ENCODE results near the gene ADAMTS14.

ADAMTS14 gene

DNA sequence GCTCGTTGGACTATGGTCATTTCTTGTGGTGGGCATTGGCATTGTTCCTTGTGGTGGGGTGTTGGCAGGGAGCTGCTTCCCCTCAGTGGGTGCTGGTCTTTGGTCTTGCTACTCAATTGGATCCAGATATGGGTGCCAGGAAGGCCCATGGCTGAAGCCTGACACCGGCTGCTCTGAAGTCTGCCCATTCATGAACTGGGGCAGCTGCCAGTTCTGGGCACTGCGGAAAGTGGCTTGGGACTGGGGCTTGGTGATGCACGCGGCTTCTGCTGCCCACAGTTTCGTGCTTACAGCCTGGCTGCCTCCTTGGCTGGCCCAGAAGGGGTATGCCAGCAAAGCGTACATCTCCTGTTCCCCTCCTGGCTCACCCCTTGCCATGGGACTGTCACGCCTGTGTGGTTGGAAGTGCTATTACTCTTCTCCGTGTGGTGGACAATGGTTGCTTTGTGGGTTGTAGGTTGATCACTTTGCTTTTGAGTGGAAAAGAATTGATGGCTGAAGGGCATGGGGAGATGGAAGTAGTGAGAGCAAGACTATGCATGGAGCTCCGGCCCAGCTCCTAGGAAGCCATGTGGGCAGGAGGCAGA lies 54.7 kb downstream of the ADAMTS14 start:
- Histone ChIP-seq H3K9me3 (no peaks in the 10 kb centered on the region), H3K36me3 (replicated peaks) (no peaks in the 10 kb centered on the region), H3K4me1 (no peaks in the 10 kb centered on the region), H3K27me3 (ENCODE audit: low read depth) (no peaks in the 10 kb centered on the region), H3K4me3 (no peak overlapping the region)
- in situ Hi-C loops (cut with MboI; ENCODE audit: low sequenced_read_pairs), result no loop called here
- DNase-seq (ENCODE audit: low spot score in 2 of 2), result no peak

DNA sequence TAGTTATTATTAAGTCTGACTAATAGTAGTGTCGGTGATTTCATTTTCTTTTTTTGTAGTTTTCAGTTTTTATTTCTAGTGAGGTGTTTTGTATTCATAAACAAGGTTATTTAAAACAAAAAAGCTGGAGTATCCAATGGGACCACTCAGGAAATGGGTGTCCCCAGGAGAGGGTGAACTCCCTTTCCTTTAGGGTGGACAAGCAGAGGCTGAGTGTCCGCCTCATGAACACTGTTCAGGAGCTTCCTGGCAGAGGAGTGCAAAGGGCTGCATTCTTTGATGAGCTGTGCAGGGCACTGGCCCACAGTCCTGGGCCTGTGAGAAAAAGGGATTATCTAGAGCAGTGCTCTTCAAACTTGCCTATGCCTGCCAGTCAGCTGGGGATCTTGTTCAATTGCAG lies 56.0 kb downstream of the ADAMTS14 start:
- Histone ChIP-seq H3K36me3 (replicated peaks) (no peaks in the 10 kb centered on the region), H3K4me1 (no peaks in the 10 kb centered on the region), H3K4me3 (no peak overlapping the region), H3K9me3 (no peaks in the 10 kb centered on the region), H3K27me3 (ENCODE audit: low read depth) (no peaks in the 10 kb centered on the region)
- in situ Hi-C loops (cut with MboI; ENCODE audit: low sequenced_read_pairs), result no loop called here
- no peak for DNase-seq (ENCODE audit: low spot score in 2 of 2)

DNA sequence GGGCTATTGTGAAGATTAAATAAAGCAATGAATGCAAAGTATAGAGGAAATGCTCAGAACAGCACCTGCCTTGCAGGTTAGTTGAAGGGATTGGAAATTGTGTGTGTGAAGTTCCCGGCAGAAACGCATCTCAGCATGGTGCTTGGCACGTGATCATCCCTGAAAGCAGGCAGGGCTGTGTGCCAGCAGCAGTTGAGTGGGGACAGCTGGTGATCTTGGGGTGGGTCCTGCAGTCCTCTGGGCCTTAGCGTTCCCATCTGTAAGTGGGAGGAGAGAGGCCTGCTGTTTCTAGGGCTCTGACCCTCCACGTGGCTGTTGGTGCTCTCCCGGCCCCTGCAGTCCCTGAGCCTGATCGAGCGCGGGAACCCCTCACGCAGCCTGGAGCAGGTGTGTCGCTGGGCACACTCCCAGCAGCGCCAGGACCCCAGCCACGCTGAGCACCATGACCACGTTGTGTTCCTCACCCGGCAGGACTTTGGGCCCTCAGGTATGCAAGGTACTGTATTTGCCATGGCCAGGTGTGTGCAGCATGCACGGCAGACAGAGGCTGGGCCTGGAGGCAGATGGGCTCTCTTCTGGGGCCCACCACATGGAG lies 57.6 kb downstream of the ADAMTS14 start:
- no peak for DNase-seq (ENCODE audit: low spot score in 2 of 2)
- Histone ChIP-seq H3K4me1 (no peaks in the 10 kb centered on the region), H3K9me3 (no peaks in the 10 kb centered on the region), H3K36me3 (replicated peaks) (no peaks in the 10 kb centered on the region), H3K4me3 (no peak overlapping the region), H3K27me3 (ENCODE audit: low read depth) (no peaks in the 10 kb centered on the region)
- in situ Hi-C loops (cut with MboI; ENCODE audit: low sequenced_read_pairs), result no loop called here

DNA sequence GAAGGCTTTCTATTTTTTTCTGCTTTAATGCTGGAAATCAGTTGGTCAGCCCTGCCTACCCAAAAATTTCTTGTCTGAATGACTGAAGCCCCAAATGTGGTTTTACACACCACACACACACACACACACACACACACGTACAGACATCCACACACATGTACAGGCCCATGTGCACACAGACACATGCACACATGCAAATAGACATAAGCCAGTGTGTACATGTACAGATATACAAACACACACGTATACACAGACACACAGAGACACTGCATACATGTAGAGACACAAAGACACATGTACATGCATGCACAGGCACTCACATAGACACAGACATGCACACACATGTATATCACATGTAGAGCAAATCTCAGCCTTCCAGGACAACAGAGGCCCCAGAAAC lies 58.6 kb downstream of the ADAMTS14 start:
- no peaks in the 10 kb centered on the region for H3K4me1 ChIP-seq
- H3K27me3 ChIP-seq (ENCODE audit: low read depth), result no peaks in the 10 kb centered on the region
- DNase-seq (ENCODE audit: low spot score in 2 of 2), result no peak
- H3K9me3 ChIP-seq, result no peaks in the 10 kb centered on the region
- in situ Hi-C loops (cut with MboI; ENCODE audit: low sequenced_read_pairs), result no loop called here
- H3K36me3 ChIP-seq (replicated peaks), result no peaks in the 10 kb centered on the region
- H3K4me3 ChIP-seq, result no peak overlapping the region

DNA sequence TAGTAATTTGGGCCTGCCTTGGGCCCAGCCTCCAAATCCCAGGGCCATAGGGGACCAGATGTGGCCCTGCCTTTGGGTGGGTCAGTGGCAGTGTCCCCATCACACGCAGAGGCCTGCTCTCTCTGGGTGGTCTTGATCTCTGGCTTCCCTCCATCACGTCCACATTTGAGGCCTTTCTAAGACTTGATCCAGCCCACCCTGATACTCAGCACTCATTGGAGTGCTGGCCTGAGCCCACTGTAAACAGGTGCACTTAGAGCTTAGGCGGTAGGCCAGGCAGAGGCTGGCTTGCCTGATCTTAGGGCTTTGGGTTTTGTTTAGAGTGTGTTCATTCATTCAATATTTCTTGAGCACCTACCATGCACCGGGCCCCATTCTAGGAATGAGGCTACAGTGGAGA lies 60.3 kb downstream of the ADAMTS14 start:
- Histone ChIP-seq H3K9me3 (no peaks in the 10 kb centered on the region), H3K27me3 (ENCODE audit: low read depth) (no peaks in the 10 kb centered on the region), H3K4me3 (no peak overlapping the region), H3K4me1 (no peaks in the 10 kb centered on the region), H3K36me3 (replicated peaks) (no peaks in the 10 kb centered on the region)
- DNase-seq (ENCODE audit: low spot score in 2 of 2), result no peak
- in situ Hi-C loops (cut with MboI; ENCODE audit: low sequenced_read_pairs), result no loop called here

DNA sequence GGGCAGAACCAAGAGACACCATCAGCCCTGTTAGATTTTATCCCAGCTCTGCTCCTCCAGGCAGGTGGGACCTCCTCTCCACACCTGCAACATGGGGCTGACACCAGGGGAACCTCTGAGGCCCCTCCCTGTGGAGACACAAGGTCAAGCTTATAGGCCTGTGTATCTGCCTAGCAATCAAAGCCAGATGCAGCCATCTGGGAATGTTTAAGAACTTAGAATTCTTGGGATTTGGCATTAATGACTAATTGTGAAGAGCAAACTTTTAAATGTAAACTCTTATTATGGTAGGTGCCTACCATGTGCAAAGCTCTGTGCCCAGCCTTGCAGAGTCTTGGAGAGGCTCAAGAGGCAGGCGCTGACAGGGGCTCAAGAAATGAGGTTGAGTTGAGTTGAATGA lies 60.7 kb downstream of the ADAMTS14 start:
- in situ Hi-C loops (cut with MboI; ENCODE audit: low sequenced_read_pairs), result no loop called here
- no peaks in the 10 kb centered on the region for H3K27me3 ChIP-seq (ENCODE audit: low read depth)
- no peak for DNase-seq (ENCODE audit: low spot score in 2 of 2)
- H3K4me1 ChIP-seq, result no peaks in the 10 kb centered on the region
- no peaks in the 10 kb centered on the region for H3K36me3 ChIP-seq (replicated peaks)
- H3K9me3 ChIP-seq, result no peaks in the 10 kb centered on the region
- H3K4me3 ChIP-seq, result no peak overlapping the region

DNA sequence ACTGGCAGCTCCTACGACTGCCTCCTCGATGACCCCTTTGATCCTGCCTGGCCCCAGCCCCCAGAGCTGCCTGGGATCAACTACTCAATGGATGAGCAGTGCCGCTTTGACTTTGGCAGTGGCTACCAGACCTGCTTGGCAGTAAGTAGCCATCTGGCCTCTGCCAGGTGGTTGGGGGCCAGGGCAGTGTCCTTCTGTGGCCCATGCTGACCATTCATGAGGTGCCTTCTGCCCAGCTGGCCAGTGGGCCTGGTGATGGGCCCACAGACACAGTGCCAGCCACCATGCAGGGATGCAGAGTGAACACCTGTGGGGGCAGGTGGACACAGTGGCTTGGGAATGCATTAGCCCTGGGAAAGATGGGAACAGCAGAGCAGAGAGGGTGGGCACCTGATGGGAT lies 62.9 kb downstream of the ADAMTS14 start:
- Histone ChIP-seq H3K4me3 (no peak overlapping the region), H3K27me3 (ENCODE audit: low read depth) (no peaks in the 10 kb centered on the region), H3K36me3 (replicated peaks) (no peaks in the 10 kb centered on the region), H3K4me1 (no peaks in the 10 kb centered on the region), H3K9me3 (no peaks in the 10 kb centered on the region)
- no peak for DNase-seq (ENCODE audit: low spot score in 2 of 2)
- in situ Hi-C loops (cut with MboI; ENCODE audit: low sequenced_read_pairs), result no loop called here

DNA sequence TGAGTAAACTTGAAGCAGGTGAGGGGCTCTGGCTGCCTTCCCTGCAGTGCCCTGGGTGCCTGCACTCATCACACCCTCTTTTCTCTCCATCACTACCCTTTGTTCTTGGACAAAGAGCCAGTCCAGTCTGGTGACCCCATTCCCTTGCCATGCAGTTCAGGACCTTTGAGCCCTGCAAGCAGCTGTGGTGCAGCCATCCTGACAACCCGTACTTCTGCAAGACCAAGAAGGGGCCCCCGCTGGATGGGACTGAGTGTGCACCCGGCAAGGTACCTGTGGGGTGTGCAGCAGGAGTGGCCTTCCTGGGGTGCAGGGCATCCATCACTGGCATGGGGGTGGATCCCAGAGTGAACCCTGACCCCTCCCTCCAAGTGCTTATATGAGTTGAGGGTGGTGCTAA lies 64.2 kb downstream of the ADAMTS14 start:
- Histone ChIP-seq H3K4me1 (no peaks in the 10 kb centered on the region), H3K27me3 (ENCODE audit: low read depth) (no peaks in the 10 kb centered on the region), H3K4me3 (no peak overlapping the region), H3K9me3 (no peaks in the 10 kb centered on the region), H3K36me3 (replicated peaks) (no peaks in the 10 kb centered on the region)
- in situ Hi-C loops (cut with MboI; ENCODE audit: low sequenced_read_pairs), result no loop called here
- no peak for DNase-seq (ENCODE audit: low spot score in 2 of 2)

DNA sequence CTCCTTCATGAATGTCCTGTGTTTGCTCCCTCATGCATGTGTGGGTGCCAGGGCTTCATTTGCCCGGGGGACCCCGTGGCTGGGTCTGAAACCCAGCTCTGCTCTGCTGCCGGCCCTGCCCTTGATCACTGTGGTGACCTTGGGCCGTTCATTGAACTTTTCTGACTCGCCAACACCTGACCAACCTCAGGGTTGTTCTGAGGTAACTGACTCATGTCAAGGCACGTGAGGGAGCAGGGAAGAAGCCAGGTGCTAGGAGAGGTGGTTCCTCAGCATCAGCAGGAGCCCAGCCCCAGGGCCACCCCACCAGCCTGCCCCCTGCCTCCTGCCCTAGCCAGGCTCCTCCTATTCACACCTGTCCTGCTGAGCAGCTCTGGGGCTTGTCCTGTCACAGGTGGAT lies 64.9 kb downstream of the ADAMTS14 start:
- H3K4me1 ChIP-seq, result no peaks in the 10 kb centered on the region
- H3K9me3 ChIP-seq, result no peaks in the 10 kb centered on the region
- H3K36me3 ChIP-seq (replicated peaks), result no peaks in the 10 kb centered on the region
- no peak overlapping the region for H3K4me3 ChIP-seq
- no peak for DNase-seq (ENCODE audit: low spot score in 2 of 2)
- H3K27me3 ChIP-seq (ENCODE audit: low read depth), result no peaks in the 10 kb centered on the region
- in situ Hi-C loops (cut with MboI; ENCODE audit: low sequenced_read_pairs), result no loop called here

DNA sequence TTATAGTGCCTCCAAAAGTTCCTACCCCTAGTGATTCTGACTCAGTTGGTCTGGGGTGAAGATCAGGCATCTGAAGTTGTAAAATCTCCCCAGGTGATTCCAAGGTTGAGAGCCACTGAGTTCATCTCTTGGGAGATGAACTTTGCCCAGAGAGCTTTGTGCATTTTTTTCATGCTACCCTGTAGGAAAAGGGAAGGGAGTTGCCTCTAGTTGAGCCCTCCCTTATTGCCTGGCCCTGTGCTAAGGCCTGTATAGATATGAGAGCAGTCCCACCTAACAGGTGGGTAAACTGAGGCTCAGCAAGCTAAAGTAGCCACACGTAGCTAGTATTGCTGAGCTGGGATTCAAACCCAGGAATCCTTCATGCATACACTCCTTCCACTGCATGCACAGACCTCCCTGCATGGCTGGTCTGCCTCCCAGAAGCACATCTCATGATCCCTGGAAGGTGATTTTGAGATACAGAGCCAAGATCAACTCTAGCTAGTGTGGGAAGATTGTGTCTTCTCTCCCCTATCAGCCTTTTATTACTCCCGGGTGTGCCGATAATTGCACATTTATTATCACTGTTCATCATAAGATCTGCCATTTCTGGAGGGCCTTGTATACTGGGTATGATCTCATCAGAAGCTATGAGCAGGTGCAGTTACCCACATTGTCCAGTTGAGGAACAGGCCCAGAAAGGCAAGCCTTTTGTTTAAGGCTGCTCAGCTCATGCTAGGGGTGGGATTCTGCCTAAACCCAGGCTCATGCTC lies 65.9 kb downstream of the ADAMTS14 start:
- H3K27me3 ChIP-seq (ENCODE audit: low read depth), result no peaks in the 10 kb centered on the region
- no peak overlapping the region for H3K4me3 ChIP-seq
- in situ Hi-C loops (cut with MboI; ENCODE audit: low sequenced_read_pairs), result no loop called here
- DNase-seq (ENCODE audit: low spot score in 2 of 2), result no peak
- H3K36me3 ChIP-seq (replicated peaks), result no peaks in the 10 kb centered on the region
- H3K4me1 ChIP-seq, result no peaks in the 10 kb centered on the region
- H3K9me3 ChIP-seq, result no peaks in the 10 kb centered on the region

DNA sequence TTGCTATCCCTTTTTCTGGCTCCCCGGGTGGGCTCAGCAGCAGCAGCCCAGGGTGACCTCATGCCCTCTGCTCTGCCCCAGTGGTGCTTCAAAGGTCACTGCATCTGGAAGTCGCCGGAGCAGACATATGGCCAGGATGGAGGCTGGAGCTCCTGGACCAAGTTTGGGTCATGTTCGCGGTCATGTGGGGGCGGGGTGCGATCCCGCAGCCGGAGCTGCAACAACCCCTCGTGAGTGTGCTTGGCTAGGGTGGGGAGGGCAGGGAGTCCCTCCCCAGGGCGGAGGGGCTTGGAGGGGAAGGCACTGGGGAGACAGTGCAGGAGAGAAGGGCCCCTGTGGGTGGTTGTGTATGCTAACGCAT lies 66.4 kb downstream of the ADAMTS14 start:
- Histone ChIP-seq H3K4me3 (no peak overlapping the region), H3K9me3 (no peaks in the 10 kb centered on the region), H3K27me3 (ENCODE audit: low read depth) (no peaks in the 10 kb centered on the region), H3K36me3 (replicated peaks) (no peaks in the 10 kb centered on the region), H3K4me1 (no peaks in the 10 kb centered on the region)
- in situ Hi-C loops (cut with MboI; ENCODE audit: low sequenced_read_pairs), result no loop called here
- DNase-seq (ENCODE audit: low spot score in 2 of 2), result no peak

DNA sequence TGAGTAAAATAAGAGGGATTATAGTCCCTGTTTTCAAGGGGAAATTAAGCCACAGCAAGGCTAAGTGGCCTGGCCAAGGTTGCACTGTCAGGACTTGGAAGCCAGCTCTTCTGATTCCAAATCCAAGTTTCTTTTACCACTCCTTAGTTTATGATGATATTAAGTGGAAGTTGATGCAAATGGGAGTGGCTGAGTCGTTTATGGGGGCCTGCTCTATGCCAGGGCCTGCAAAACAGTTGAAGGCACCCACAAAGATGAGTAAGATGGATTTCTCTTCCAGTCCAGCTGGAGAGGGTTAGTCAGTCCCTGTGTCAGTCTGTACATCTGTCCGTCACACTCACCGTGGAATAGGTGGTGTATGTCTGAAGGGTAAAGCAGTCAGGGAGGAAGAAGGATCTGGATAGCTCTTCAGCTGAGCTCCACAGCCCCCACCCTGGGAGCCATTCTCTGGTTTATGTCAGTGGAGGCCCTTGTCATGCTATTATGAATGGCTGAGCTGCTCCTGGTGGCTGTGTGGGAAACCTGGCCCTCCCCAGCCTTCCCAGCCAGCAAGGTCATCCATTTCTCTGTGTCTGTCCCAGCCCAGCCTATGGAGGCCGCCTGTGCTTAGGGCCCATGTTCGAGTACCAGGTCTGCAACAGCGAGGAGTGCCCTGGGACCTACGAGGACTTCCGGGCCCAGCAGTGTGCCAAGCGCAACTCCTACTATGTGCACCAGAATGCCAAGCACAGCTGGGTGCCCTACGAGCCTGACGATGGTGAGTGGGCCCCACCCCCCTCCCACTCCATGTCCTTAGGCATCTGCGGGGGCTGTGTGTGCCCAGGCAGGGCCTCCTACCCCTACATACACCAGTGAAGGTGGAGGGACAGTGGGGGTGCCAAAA lies 68.3 kb downstream of the ADAMTS14 start:
- Histone ChIP-seq H3K36me3 (replicated peaks) (no peaks in the 10 kb centered on the region), H3K27me3 (ENCODE audit: low read depth) (no peaks in the 10 kb centered on the region), H3K9me3 (no peaks in the 10 kb centered on the region), H3K4me1 (no peaks in the 10 kb centered on the region), H3K4me3 (no peak overlapping the region)
- in situ Hi-C loops (cut with MboI; ENCODE audit: low sequenced_read_pairs), result no loop called here
- no peak for DNase-seq (ENCODE audit: low spot score in 2 of 2)

DNA sequence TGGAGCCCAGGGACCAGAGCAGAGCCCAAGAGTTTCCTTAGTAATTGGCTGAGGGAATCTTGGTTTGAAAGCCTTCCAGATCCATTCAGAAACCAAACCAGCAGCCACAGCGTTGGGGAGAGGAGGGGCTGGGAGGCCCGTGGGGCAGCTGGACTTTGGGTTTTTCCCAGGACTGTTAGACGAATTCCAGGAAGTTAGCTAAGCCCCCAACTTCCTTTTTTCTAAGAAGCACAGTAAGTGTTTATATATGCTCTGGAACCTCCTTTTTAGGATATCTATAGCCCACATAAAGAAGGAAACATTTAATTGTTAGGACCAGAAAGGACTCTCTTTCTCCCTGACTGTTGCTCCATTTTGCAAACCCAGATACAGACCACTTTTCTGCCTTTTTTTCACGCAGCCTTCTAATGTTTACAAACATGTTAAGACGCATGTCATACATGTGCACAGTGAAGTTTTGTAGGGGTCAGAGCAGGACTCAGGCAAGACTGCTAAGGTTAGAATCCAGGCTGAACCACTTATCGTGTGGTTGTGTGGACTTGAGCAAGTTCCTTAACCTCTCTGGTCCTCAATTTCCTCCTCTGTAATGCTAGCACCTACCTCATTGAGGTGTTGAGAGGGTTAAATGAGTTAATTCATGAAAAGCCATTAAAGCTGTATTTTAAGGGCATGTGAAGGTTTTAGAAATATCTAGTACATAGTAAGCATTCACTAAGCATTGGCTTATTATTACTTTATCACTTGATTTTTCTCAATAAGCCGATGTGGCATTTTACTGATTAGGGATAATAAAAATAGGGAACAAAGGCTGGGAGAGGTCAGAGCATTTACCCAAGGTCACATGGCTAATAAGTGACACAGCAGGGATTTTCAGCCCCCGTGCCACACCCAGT lies 70.5 kb downstream of the ADAMTS14 start:
- in situ Hi-C loops (cut with MboI; ENCODE audit: low sequenced_read_pairs), result no loop called here
- H3K4me1 ChIP-seq, result no peaks in the 10 kb centered on the region
- DNase-seq (ENCODE audit: low spot score in 2 of 2), result no peak
- H3K27me3 ChIP-seq (ENCODE audit: low read depth), result no peaks in the 10 kb centered on the region
- H3K4me3 ChIP-seq, result no peak overlapping the region
- H3K36me3 ChIP-seq (replicated peaks), result no peaks in the 10 kb centered on the region
- H3K9me3 ChIP-seq, result no peaks in the 10 kb centered on the region
